ENCODE measurements around the gene COMMD7.

The COMMD7 gene

GRCh38 chr20:32780749-32781655 lies 37.7 kb upstream of the COMMD7 start:
- Histone ChIP-seq H3K27ac (no peak overlapping the region), H3K4me2 (no peak overlapping the region), H2AFZ (ENCODE audit: low read depth) (no peak overlapping the region), H3K79me2 (ENCODE audit: insufficient read depth, low read depth) (peaks cover 39% of the 10 kb centered on the region), H3K4me3 (IDR thresholded peaks at IDR 0.05; ENCODE audit: insufficient read depth, low read depth, low read length) (no peak overlapping the region), H3K27me3 (ENCODE audit: insufficient read depth, low read depth) (no peaks in the 10 kb centered on the region), H3K36me3 (ENCODE audit: insufficient read depth) (peaks cover 3% of the 10 kb centered on the region; the same call in 1 of the 2 replicates), H3K9ac (no peak overlapping the region), H3K4me1 (ENCODE audit: low read depth, poor library complexity, severe bottlenecking) (peaks cover 54% of the 10 kb centered on the region), H4K20me1 (ENCODE audit: insufficient read depth) (no peaks in the 10 kb centered on the region)
- TF ChIP-seq CTCF (conservative IDR thresholded peaks at IDR 0.05; ENCODE audit: low read depth, low read length), result no peak

GRCh38 chr20:32780278-32780677 lies 37.0 kb upstream of the COMMD7 start:
- H3K27me3 ChIP-seq (ENCODE audit: insufficient read depth, low read depth), result no peaks in the 10 kb centered on the region
- peaks cover 61% of the 10 kb centered on the region for H3K4me1 ChIP-seq (ENCODE audit: low read depth, poor library complexity, severe bottlenecking)
- no peak overlapping the region for H2AFZ ChIP-seq (ENCODE audit: low read depth)
- peaks cover 3% of the 10 kb centered on the region; the same call in 1 of the 2 replicates for H3K36me3 ChIP-seq (ENCODE audit: insufficient read depth)
- peaks cover 46% of the 10 kb centered on the region for H3K79me2 ChIP-seq (ENCODE audit: insufficient read depth, low read depth)
- no peak overlapping the region for H3K4me2 ChIP-seq
- H4K20me1 ChIP-seq (ENCODE audit: insufficient read depth), result no peaks in the 10 kb centered on the region
- no peak overlapping the region for H3K27ac ChIP-seq
- H3K4me3 ChIP-seq (IDR thresholded peaks at IDR 0.05; ENCODE audit: insufficient read depth, low read depth, low read length), result no peak overlapping the region
- H3K9ac ChIP-seq, result no peak overlapping the region
- no peak for TF ChIP-seq CTCF (conservative IDR thresholded peaks at IDR 0.05; ENCODE audit: low read depth, low read length)

GRCh38 chr20:32779500-32780211 lies 36.4 kb upstream of the COMMD7 start:
- Histone ChIP-seq H4K20me1 (ENCODE audit: insufficient read depth) (no peaks in the 10 kb centered on the region), H3K27me3 (ENCODE audit: insufficient read depth, low read depth) (no peaks in the 10 kb centered on the region), H3K36me3 (ENCODE audit: insufficient read depth) (peaks cover 7% of the 10 kb centered on the region; the same call in 1 of the 2 replicates), H3K79me2 (ENCODE audit: insufficient read depth, low read depth) (peaks cover 53% of the 10 kb centered on the region), H2AFZ (ENCODE audit: low read depth) (no peak overlapping the region), H3K4me1 (ENCODE audit: low read depth, poor library complexity, severe bottlenecking) (peaks cover 68% of the 10 kb centered on the region), H3K4me3 (IDR thresholded peaks at IDR 0.05; ENCODE audit: insufficient read depth, low read depth, low read length) (no peak overlapping the region), H3K9ac (no peak overlapping the region), H3K4me2 (no peak overlapping the region), H3K27ac (no peak overlapping the region)
- no peak for TF ChIP-seq CTCF (conservative IDR thresholded peaks at IDR 0.05; ENCODE audit: low read depth, low read length)

- H3K4me1 ChIP-seq (ENCODE audit: low read depth, poor library complexity, severe bottlenecking), result peaks cover 73% of the 10 kb centered on the region
- H3K4me3 ChIP-seq (IDR thresholded peaks at IDR 0.05; ENCODE audit: insufficient read depth, low read depth, low read length), result no peak overlapping the region
- H3K79me2 ChIP-seq (ENCODE audit: insufficient read depth, low read depth), result peaks cover 72% of the 10 kb centered on the region
- no peak overlapping the region for H2AFZ ChIP-seq (ENCODE audit: low read depth)
- H3K4me2 ChIP-seq, result no peak overlapping the region; the same call in 1 of the 2 replicates
- H3K36me3 ChIP-seq (ENCODE audit: insufficient read depth), result 0 out of 2 replicates have a peak, but pooled peaks cover 7% of the 10 kb centered on the region
- no peaks in the 10 kb centered on the region for H4K20me1 ChIP-seq (ENCODE audit: insufficient read depth)
- no peak overlapping the region for H3K9ac ChIP-seq
- no peaks in the 10 kb centered on the region for H3K27me3 ChIP-seq (ENCODE audit: insufficient read depth, low read depth)
- TF ChIP-seq CTCF (conservative IDR thresholded peaks at IDR 0.05; ENCODE audit: low read depth, low read length), result no peak
- H3K27ac ChIP-seq, result no peak overlapping the region; the same call in 1 of the 2 replicates
Observed at GRCh38 chr20:32777177-32777956, 34.1 kb upstream of the COMMD7 start.

All from KMS-11 (cell line).